ENCODE measurements around the gene MEF2B.

MEF2B gene

GRCh38 chr19:19096641-19097627, 73.1 kb downstream of the MEF2B start:
- peaks cover 3% of the 10 kb centered on the region for H3K36me3 Mint-ChIP-seq (ENCODE audit: low read depth)
- TF ChIP-seq, protein P1, sequence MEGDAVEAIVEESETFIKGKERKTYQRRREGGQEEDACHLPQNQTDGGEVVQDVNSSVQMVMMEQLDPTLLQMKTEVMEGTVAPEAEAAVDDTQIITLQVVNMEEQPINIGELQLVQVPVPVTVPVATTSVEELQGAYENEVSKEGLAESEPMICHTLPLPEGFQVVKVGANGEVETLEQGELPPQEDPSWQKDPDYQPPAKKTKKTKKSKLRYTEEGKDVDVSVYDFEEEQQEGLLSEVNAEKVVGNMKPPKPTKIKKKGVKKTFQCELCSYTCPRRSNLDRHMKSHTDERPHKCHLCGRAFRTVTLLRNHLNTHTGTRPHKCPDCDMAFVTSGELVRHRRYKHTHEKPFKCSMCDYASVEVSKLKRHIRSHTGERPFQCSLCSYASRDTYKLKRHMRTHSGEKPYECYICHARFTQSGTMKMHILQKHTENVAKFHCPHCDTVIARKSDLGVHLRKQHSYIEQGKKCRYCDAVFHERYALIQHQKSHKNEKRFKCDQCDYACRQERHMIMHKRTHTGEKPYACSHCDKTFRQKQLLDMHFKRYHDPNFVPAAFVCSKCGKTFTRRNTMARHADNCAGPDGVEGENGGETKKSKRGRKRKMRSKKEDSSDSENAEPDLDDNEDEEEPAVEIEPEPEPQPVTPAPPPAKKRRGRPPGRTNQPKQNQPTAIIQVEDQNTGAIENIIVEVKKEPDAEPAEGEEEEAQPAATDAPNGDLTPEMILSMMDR (IDR thresholded peaks at IDR 0.05; ENCODE audit: unreplicated experiment in 3 of 3) = no peak
- no peaks in the 10 kb centered on the region for H3K27me3 Mint-ChIP-seq (ENCODE audit: low read depth)
- no peaks in the 10 kb centered on the region for H3K4me1 Mint-ChIP-seq
- no peaks in the 10 kb centered on the region for H3K9me3 Mint-ChIP-seq
- H3K4me3 Mint-ChIP-seq = no peak overlapping the region
- H3K27ac Mint-ChIP-seq = peak overlapping the region in 1 of 3 experiments; percentile 85

GRCh38 chr19:19095691-19096090, 74.4 kb downstream of the MEF2B start:
- H3K27me3 Mint-ChIP-seq (ENCODE audit: low read depth) = no peaks in the 10 kb centered on the region
- no peak overlapping the region for H3K4me3 Mint-ChIP-seq
- no peaks in the 10 kb centered on the region for H3K4me1 Mint-ChIP-seq
- no peak overlapping the region for H3K27ac Mint-ChIP-seq
- TF ChIP-seq, protein P1 (IDR thresholded peaks at IDR 0.05; ENCODE audit: unreplicated experiment in 3 of 3) = no peak
- H3K36me3 Mint-ChIP-seq (ENCODE audit: low read depth) = peaks cover 3% of the 10 kb centered on the region
- no peaks in the 10 kb centered on the region for H3K9me3 Mint-ChIP-seq

Measured in nephron (organoid).